CD4-positive, alpha-beta T cell treated with Interleukin-15 for 1 hour (primary cell): ENCODE measurements around the gene REL.
"Not testable (repeated sequence)": the region's sequence is repeated elsewhere in the genome, so short reads cannot be mapped to it uniquely, and the experiment has no call there.

Experiments used
- DNase-seq: peaks from one replicate; pipeline ENCODE4 v3.0.0-alpha.2; 2020

Gene REL

GRCh38 chr2:60881047-60881932 lies at the start of gene REL:
Gene REL, plus strand, starts transcription at chr2:60881574. Its CDS starts 267 bp downstream, at chr2:60881841.
- peak; percentile 95 for DNase-seq

- no peak for DNase-seq
Observed at GRCh38 chr2:60831921-60832320, 49.5 kb upstream of the REL start.

- DNase-seq = no peak
Observed at GRCh38 chr2:60832621-60833020, 48.8 kb upstream of the REL start.

- DNase-seq = peak; percentile 33
Observed at GRCh38 chr2:60834270-60834717, 47.1 kb upstream of the REL start.

GRCh38 chr2:60836491-60836890 lies 44.9 kb upstream of the REL start:
- DNase-seq = no peak

- DNase-seq = no peak
Observed at GRCh38 chr2:60837123-60837522, 44.3 kb upstream of the REL start.

- DNase-seq = no peak
Observed at GRCh38 chr2:60838481-60838880, 42.9 kb upstream of the REL start.

- DNase-seq = no peak
Observed at GRCh38 chr2:60839126-60839813, 42.1 kb upstream of the REL start.

- DNase-seq = peak; percentile 70
Observed at GRCh38 chr2:60840880-60841279, 40.5 kb upstream of the REL start.

- DNase-seq = no peak
Observed at GRCh38 chr2:60843006-60843405, 38.4 kb upstream of the REL start.

- no peak for DNase-seq
Observed at GRCh38 chr2:60844105-60844504, 37.3 kb upstream of the REL start.

GRCh38 chr2:60847854-60848253 lies 33.5 kb upstream of the REL start:
- DNase-seq = no peak

- DNase-seq = no peak
Observed at GRCh38 chr2:60849187-60849586, 32.2 kb upstream of the REL start.

- DNase-seq = peak; percentile 49
Observed at GRCh38 chr2:60852282-60852860, 29.0 kb upstream of the REL start.

GRCh38 chr2:60853531-60853930 lies 27.8 kb upstream of the REL start:
- no peak for DNase-seq

- no peak for DNase-seq
Observed at GRCh38 chr2:60855989-60856669, 25.2 kb upstream of the REL start.

GRCh38 chr2:60857056-60857455 lies 24.3 kb upstream of the REL start:
- no peak for DNase-seq

- no peak for DNase-seq
Observed at GRCh38 chr2:60858897-60859311, 22.5 kb upstream of the REL start.

- no peak for DNase-seq
Observed at GRCh38 chr2:60861736-60862135, 19.6 kb upstream of the REL start.

- DNase-seq = no peak
Observed at GRCh38 chr2:60862642-60863041, 18.7 kb upstream of the REL start.

GRCh38 chr2:60865361-60865760 lies 16.0 kb upstream of the REL start:
- DNase-seq = not testable (repeated sequence)

GRCh38 chr2:60867007-60867406 lies 14.4 kb upstream of the REL start:
- no peak for DNase-seq

- peak; percentile 68 for DNase-seq
Observed at GRCh38 chr2:60867848-60868247, 13.5 kb upstream of the REL start.
